ENCODE results near the gene GAR1.
"Not testable (repeated sequence)": the region's sequence is repeated elsewhere in the genome, so short reads cannot be mapped to it uniquely, and the experiment has no call there.

GAR1 gene

GRCh38 chr4:109850601-109851000, 35.0 kb downstream of the GAR1 start:
- Histone ChIP-seq H3K27ac (peak overlapping the region; percentile 67), H3K36me3 (ENCODE audit: insufficient read depth, low read length) (no peaks in the 10 kb centered on the region), H3K4me3 (no peak overlapping the region), H3K9me3 (ENCODE audit: low read depth, low read length) (no peaks in the 10 kb centered on the region), H3K9ac (ENCODE audit: insufficient read length) (no peak overlapping the region)
- no peak for DNase-seq (ENCODE audit: low read depth, low spot score)
- TF ChIP-seq EZH2 (IDR thresholded peaks at IDR 0.05) (no peak), POLR2AphosphoS5 (IDR thresholded peaks at IDR 0.05; ENCODE audit: borderline replicate concordance, low read depth, low read length) (no peak), FOXP2 (optimal IDR thresholded peaks at IDR 0.05; ENCODE audit: control extremely low read depth, extremely low read length, insufficient read depth) (no peak)

GRCh38 chr4:109859426-109860300, 44.1 kb downstream of the GAR1 start:
- not testable (repeated sequence) for DNase-seq (ENCODE audit: low read depth, low spot score); H3K9ac ChIP-seq (ENCODE audit: insufficient read length); H3K36me3 ChIP-seq (ENCODE audit: insufficient read depth, low read length); H3K4me3 ChIP-seq; H3K27ac ChIP-seq; H3K9me3 ChIP-seq (ENCODE audit: low read depth, low read length)

- Histone ChIP-seq H3K9ac (ENCODE audit: insufficient read length) (no peak overlapping the region), H3K9me3 (ENCODE audit: low read depth, low read length) (peaks cover 8% of the 10 kb centered on the region; the same call in 1 of the 2 replicates), H3K27ac (no peak overlapping the region), H3K36me3 (ENCODE audit: insufficient read depth, low read length) (no peaks in the 10 kb centered on the region), H3K4me3 (no peak overlapping the region)
- DNase-seq (ENCODE audit: low read depth, low spot score), result no peak
- no peak for TF ChIP-seq EZH2 (IDR thresholded peaks at IDR 0.05)
- TF ChIP-seq POLR2AphosphoS5 (IDR thresholded peaks at IDR 0.05; ENCODE audit: borderline replicate concordance, low read depth, low read length), result no peak
Measured at GRCh38 chr4:109861271-109861670, 45.7 kb downstream of the GAR1 start.

GRCh38 chr4:109861916-109862511, 46.5 kb downstream of the GAR1 start:
- peaks cover 8% of the 10 kb centered on the region; the same call in 1 of the 2 replicates for H3K9me3 ChIP-seq (ENCODE audit: low read depth, low read length)
- H3K27ac ChIP-seq, result no peak overlapping the region
- no peak overlapping the region for H3K4me3 ChIP-seq
- DNase-seq (ENCODE audit: low read depth, low spot score), result no peak
- no peak overlapping the region for H3K9ac ChIP-seq (ENCODE audit: insufficient read length)
- no peaks in the 10 kb centered on the region for H3K36me3 ChIP-seq (ENCODE audit: insufficient read depth, low read length)
- TF ChIP-seq POLR2AphosphoS5 (IDR thresholded peaks at IDR 0.05; ENCODE audit: borderline replicate concordance, low read depth, low read length) (no peak), FOXP2 (optimal IDR thresholded peaks at IDR 0.05; ENCODE audit: control extremely low read depth, extremely low read length, insufficient read depth) (no peak), EZH2 (IDR thresholded peaks at IDR 0.05) (no peak)

- no peak overlapping the region for H3K9ac ChIP-seq (ENCODE audit: insufficient read length)
- H3K9me3 ChIP-seq (ENCODE audit: low read depth, low read length), result peaks cover 8% of the 10 kb centered on the region; the same call in 1 of the 2 replicates
- H3K4me3 ChIP-seq, result no peak overlapping the region
- H3K27ac ChIP-seq, result no peak overlapping the region
- DNase-seq (ENCODE audit: low read depth, low spot score), result no peak
- TF ChIP-seq EZH2 (IDR thresholded peaks at IDR 0.05) (no peak), POLR2AphosphoS5 (IDR thresholded peaks at IDR 0.05; ENCODE audit: borderline replicate concordance, low read depth, low read length) (no peak), FOXP2 (optimal IDR thresholded peaks at IDR 0.05; ENCODE audit: control extremely low read depth, extremely low read length, insufficient read depth) (no peak)
- H3K36me3 ChIP-seq (ENCODE audit: insufficient read depth, low read length), result no peaks in the 10 kb centered on the region
Measured at GRCh38 chr4:109864134-109864533, 48.6 kb downstream of the GAR1 start.

GRCh38 chr4:109870061-109870460, 54.5 kb downstream of the GAR1 start:
- no peak overlapping the region for H3K4me3 ChIP-seq
- DNase-seq (ENCODE audit: low read depth, low spot score), result no peak
- no peak for TF ChIP-seq EZH2 (IDR thresholded peaks at IDR 0.05)
- no peak for TF ChIP-seq FOXP2 (optimal IDR thresholded peaks at IDR 0.05; ENCODE audit: control extremely low read depth, extremely low read length, insufficient read depth)
- TF ChIP-seq POLR2AphosphoS5 (IDR thresholded peaks at IDR 0.05; ENCODE audit: borderline replicate concordance, low read depth, low read length), result no peak
- no peak overlapping the region for H3K9ac ChIP-seq (ENCODE audit: insufficient read length)
- H3K36me3 ChIP-seq (ENCODE audit: insufficient read depth, low read length), result no peaks in the 10 kb centered on the region
- no peak overlapping the region for H3K27ac ChIP-seq
- no peaks in the 10 kb centered on the region for H3K9me3 ChIP-seq (ENCODE audit: low read depth, low read length)

GRCh38 chr4:109872065-109872464, 56.5 kb downstream of the GAR1 start:
- H3K9me3 ChIP-seq (ENCODE audit: low read depth, low read length), result no peaks in the 10 kb centered on the region
- DNase-seq (ENCODE audit: low read depth, low spot score), result no peak
- no peak overlapping the region for H3K27ac ChIP-seq
- H3K9ac ChIP-seq (ENCODE audit: insufficient read length), result no peak overlapping the region
- no peaks in the 10 kb centered on the region for H3K36me3 ChIP-seq (ENCODE audit: insufficient read depth, low read length)
- no peak overlapping the region for H3K4me3 ChIP-seq
- no peak for TF ChIP-seq EZH2 (IDR thresholded peaks at IDR 0.05)
- TF ChIP-seq POLR2AphosphoS5 (IDR thresholded peaks at IDR 0.05; ENCODE audit: borderline replicate concordance, low read depth, low read length), result no peak
- no peak for TF ChIP-seq FOXP2 (optimal IDR thresholded peaks at IDR 0.05; ENCODE audit: control extremely low read depth, extremely low read length, insufficient read depth)

- no peak overlapping the region for H3K4me3 ChIP-seq
- TF ChIP-seq EZH2 (IDR thresholded peaks at IDR 0.05) (no peak), POLR2AphosphoS5 (IDR thresholded peaks at IDR 0.05; ENCODE audit: borderline replicate concordance, low read depth, low read length) (no peak), FOXP2 (optimal IDR thresholded peaks at IDR 0.05; ENCODE audit: control extremely low read depth, extremely low read length, insufficient read depth) (no peak)
- no peak overlapping the region for H3K27ac ChIP-seq
- no peaks in the 10 kb centered on the region for H3K36me3 ChIP-seq (ENCODE audit: insufficient read depth, low read length)
- H3K9me3 ChIP-seq (ENCODE audit: low read depth, low read length), result no peaks in the 10 kb centered on the region
- no peak overlapping the region for H3K9ac ChIP-seq (ENCODE audit: insufficient read length)
- no peak for DNase-seq (ENCODE audit: low read depth, low spot score)
Measured at GRCh38 chr4:109872950-109873656, 57.5 kb downstream of the GAR1 start.

All from SK-N-MC (cell line).